T-helper 17 cell (primary cell): ENCODE measurements around the gene INPP5A. TPM values are rescaled to one million over a fixed set of nuclear protein-coding genes. Genes with fewer than 3 reads are reported as not detected.
"Not testable (repeated sequence)": the region's sequence is repeated elsewhere in the genome, so short reads cannot be mapped to it uniquely, and the experiment has no call there.

Source experiments
- ATAC-seq: fragments of 150-1000 bp; cut with Tn5 transposase; 2 replicates; pipeline ENCODE4 v1.10.0; 2021; ENCODE audit warnings: mild to moderate bottlenecking, moderate library complexity
- DNase-seq, 3 donors: peaks; one replicate each; pipeline versions ENCODE4 v3.0.0 to v3.0.0-alpha.2; 2020 to 2021
- H3K9me3 ChIP-seq: one replicate; pipeline ENCODE4 v1.7.0; 2013; ENCODE audit warnings: low read length, mild to moderate bottlenecking; ENCODE audit not compliant: control insufficient read depth, poor library complexity, severe bottlenecking
- H3K27ac Mint-ChIP-seq: one replicate; pipeline ENCODE4 v1.8.0; 2022; ENCODE audit warnings: mild to moderate bottlenecking, moderate library complexity, mixed read lengths
- H3K27me3 Mint-ChIP-seq: one replicate; pipeline ENCODE4 v1.8.0; 2022; ENCODE audit warnings: mixed read lengths
- H3K36me3 Mint-ChIP-seq: one replicate; pipeline ENCODE4 v1.8.0; 2022; ENCODE audit warnings: low read depth, mixed read lengths
- H3K4me1 Mint-ChIP-seq: one replicate; pipeline ENCODE4 v1.8.0; 2022; ENCODE audit warnings: mild to moderate bottlenecking, mixed read lengths
- H3K4me3 Mint-ChIP-seq: one replicate; pipeline ENCODE4 v1.8.0; 2022; ENCODE audit warnings: mild to moderate bottlenecking, moderate library complexity, mixed read lengths
- total RNA-seq, 4 donors: library from RNA in 2 of 4; stranded (reverse) in 2 of 4; gene quantifications; one replicate each; pipeline ENCODE4 v1.2.3 and lab custom pipeline; 2022 to 2026

The INPP5A gene
- total RNA-seq, 2 donors from 2014 or later = 17.6 to 24.7 TPM

DNA sequence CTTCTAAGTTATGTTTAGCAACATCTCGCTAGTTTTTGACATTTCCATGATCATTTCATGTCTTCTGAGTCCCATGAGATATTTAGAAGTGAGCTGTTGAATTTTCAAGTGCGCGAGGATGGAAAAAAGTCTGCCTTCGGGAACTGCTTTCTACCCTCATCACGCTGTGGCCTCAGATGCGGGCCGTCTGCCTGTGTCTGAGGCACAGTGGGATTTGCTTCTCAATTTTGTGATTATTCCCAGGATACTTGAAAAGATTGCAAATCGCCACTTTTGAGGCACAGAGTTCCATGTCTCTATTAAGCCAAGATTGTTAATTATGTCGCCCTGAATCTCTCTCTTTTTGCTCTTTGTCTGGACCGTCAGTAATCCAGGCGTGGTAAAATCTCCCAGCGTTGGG is 279.1 kb downstream of the INPP5A start:
- ATAC-seq (no peak), DNase-seq (no peak)
- H3K27ac Mint-ChIP-seq = no peak overlapping the region
- H3K9me3 ChIP-seq = no peaks in the 10 kb centered on the region
- peaks cover 37% of the 10 kb centered on the region for H3K27me3 Mint-ChIP-seq
- peaks cover 2% of the 10 kb centered on the region for H3K36me3 Mint-ChIP-seq
- no peak overlapping the region for H3K4me3 Mint-ChIP-seq
- H3K4me1 Mint-ChIP-seq = peaks cover 6% of the 10 kb centered on the region

DNA sequence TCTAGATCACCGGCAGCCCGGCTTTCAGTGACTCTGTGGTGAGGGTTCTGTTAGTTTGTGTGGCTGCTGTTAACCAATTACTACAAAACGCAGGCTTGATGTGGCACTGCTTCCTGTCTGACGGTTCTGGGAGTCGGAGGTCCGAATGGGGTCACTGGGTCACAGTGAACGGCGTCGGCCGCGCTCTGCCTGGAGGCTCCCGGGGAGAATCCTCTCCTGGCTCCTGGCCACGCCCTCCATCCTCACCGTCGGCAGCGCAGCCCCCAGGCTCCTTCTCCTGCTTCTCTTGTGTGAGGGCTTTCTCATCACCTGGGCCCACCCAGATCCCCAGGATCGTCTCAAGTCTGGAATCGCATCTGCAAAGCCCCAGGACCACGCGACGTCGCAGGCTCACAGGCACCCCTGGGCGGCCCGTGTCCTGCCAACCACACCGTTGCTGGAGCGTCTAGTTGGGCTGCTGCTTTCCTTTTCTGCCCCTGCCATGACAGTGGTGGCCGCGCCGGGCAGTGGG is 280.2 kb downstream of the INPP5A start:
- ATAC-seq (no peak), DNase-seq (no peak)
- peaks cover 2% of the 10 kb centered on the region for H3K36me3 Mint-ChIP-seq
- no peak overlapping the region for H3K4me3 Mint-ChIP-seq
- no peak overlapping the region for H3K27ac Mint-ChIP-seq
- no peaks in the 10 kb centered on the region for H3K9me3 ChIP-seq
- H3K27me3 Mint-ChIP-seq = peaks cover 37% of the 10 kb centered on the region
- H3K4me1 Mint-ChIP-seq = peaks cover 6% of the 10 kb centered on the region

DNA sequence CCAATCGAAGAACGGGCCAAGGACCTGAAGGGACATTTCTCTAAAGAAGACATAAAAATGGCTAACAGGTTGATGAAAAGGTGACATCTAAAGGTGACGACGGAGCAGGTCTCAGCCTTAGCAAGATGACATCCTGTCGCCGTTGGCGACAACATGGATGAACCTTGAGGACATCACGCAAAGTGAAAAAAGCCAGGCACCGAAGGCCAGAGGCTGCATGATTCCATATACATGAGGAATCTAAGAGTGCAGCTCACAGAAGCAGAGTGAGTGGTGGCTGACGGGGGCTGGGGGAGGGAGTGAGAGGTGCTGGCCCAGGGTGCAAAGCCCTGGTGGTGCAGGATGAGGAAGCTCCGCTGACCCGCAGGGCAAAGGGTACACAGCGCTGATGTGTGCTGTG is 282.5 kb downstream of the INPP5A start:
- H3K27ac Mint-ChIP-seq = no peak overlapping the region
- ATAC-seq = no peak
- no peak for DNase-seq
- no peak overlapping the region for H3K4me3 Mint-ChIP-seq
- H3K9me3 ChIP-seq = no peaks in the 10 kb centered on the region
- peaks cover 2% of the 10 kb centered on the region for H3K36me3 Mint-ChIP-seq
- peaks cover 33% of the 10 kb centered on the region for H3K27me3 Mint-ChIP-seq
- peaks cover 6% of the 10 kb centered on the region for H3K4me1 Mint-ChIP-seq

DNA sequence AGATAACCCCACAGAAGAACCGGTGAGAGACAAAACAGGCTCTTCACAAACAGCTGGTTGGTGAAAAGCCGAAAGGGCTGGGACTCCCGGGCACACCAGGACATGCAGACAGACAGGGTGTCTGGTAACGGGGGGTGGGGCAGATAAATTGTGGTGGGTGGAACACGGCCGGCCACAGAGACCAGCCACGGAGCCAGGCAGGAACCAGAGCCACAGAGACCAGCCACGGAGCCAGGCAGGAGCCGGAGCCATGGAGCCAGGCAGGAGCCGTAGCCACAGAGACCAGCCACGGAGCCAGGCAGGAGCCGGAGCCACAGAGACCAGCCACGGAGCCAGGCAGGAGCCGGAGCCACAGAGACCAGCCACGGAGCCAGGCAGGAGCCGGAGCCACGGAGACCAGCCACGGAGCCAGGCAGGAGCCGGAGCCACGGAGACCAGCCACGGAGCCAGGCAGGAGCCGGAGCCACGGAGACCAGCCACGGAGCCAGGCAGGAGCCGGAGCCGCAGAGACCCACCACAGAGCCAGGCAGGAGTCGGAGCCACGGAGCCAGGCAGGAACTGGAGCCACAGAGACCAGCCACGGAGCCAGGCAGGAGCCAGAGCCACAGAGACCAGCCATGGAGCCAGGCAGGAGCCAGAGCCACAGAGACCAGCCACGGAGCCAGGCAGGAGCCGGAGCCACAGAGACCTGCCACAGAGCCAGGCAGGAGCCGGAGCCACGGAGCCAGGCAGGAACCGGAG is 288.4 kb downstream of the INPP5A start:
- not testable (repeated sequence) for ATAC-seq, H3K4me1 Mint-ChIP-seq, H3K27me3 Mint-ChIP-seq, H3K4me3 Mint-ChIP-seq, DNase-seq, H3K9me3 ChIP-seq, H3K27ac Mint-ChIP-seq, H3K36me3 Mint-ChIP-seq

DNA sequence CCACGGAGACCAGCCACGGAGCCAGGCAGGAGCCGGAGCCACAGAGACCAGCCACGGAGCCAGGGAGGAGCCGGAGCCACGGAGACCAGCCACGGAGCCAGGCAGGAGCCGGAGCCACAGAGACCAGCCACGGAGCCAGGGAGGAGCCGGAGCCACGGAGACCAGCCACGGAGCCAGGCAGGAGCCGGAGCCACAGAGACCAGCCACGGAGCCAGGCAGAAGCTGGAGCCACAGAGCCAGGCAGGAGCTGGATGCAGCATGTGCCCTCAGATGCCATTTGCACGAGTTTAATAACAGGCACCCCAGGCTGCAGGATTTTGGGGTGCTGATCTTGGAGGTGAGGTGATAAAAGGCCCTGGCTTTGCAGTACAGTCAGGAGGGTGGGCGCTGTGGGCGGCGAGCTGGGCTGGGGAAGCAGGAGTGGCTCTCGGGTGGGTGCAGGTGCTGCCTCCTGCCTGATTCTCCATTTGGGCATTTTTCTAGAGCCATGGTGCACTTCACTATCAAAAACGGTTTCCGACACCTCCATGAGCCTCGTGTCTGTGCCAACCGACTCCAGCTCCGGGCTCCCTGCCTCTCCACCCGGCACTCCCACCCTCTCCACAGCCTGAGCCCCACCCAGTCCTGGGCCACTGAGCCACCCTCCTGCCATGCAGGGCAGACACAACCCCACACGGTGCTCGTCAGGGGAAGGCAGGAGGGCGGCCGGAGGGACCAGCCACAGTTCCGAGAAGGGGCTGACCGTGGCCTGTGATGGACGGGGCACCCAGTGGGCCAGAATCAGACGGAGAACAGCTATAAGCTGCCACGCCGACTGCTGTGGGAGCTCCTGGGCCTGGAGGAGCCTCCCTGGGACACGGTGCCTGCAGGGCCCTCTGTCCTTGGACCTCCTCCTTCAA is 289.2 kb downstream of the INPP5A start:
- ATAC-seq = no peak
- H3K9me3 ChIP-seq = no peaks in the 10 kb centered on the region
- no peak for DNase-seq
- H3K4me1 Mint-ChIP-seq = no peaks in the 10 kb centered on the region
- H3K4me3 Mint-ChIP-seq = no peak overlapping the region
- no peaks in the 10 kb centered on the region for H3K36me3 Mint-ChIP-seq
- H3K27ac Mint-ChIP-seq = no peak overlapping the region
- peaks cover 16% of the 10 kb centered on the region for H3K27me3 Mint-ChIP-seq

DNA sequence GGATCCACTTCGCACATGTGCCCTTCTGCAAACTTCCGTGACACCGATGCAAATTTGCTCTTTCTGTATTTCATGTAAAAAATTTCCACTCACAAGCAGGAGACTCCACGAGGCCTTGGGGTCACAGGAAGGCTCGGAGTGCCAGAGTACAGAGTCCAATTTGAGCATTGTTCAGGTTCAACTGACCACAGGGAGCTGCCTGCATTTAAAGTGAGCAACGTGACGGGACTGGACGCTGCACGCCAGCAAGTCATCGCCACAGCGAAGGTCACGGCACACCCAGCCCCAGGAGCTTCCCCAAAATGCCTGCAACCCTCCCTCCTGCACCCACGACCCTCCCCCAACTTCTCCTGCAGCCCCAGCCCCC is 289.8 kb downstream of the INPP5A start:
- no peak overlapping the region for H3K27ac Mint-ChIP-seq
- DNase-seq = no peak
- no peaks in the 10 kb centered on the region for H3K4me1 Mint-ChIP-seq

GRCh38 chr10:132827861-132828539 is 290.4 kb downstream of the INPP5A start:
- peaks cover 19% of the 10 kb centered on the region for H3K27me3 Mint-ChIP-seq
- H3K27ac Mint-ChIP-seq = no peak overlapping the region
- H3K9me3 ChIP-seq = no peaks in the 10 kb centered on the region
- no peak for DNase-seq
- no peaks in the 10 kb centered on the region for H3K4me1 Mint-ChIP-seq
- no peaks in the 10 kb centered on the region for H3K36me3 Mint-ChIP-seq
- no peak for ATAC-seq
- no peak overlapping the region for H3K4me3 Mint-ChIP-seq

More for the DNA sequence above, 289.8 kb downstream of the INPP5A start:
- Mint-ChIP-seq H3K27me3 (peaks cover 19% of the 10 kb centered on the region), H3K36me3 (no peaks in the 10 kb centered on the region), H3K4me3 (no peak overlapping the region)
- H3K9me3 ChIP-seq = no peaks in the 10 kb centered on the region
- ATAC-seq = no peak

DNA sequence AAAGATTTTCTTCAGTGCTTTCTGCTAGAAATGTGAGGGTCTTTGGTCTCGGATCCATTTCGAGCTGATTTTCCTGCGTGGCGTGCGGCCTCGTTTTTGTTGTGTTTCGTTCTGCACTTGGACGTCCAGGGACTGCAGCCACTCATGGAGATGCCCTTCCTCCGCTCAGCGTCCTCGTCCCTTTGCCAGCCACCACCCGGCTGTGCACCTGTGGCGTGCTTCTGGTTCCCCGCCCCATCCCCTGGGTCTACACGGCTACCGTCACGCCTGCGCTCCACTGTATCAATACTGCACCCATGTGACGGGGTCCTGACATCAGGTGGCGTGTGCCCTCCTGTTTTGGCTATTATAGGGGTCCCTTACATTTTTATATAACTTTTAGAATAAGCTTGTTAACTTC is 291.1 kb downstream of the INPP5A start:
- H3K27ac Mint-ChIP-seq = no peak overlapping the region
- no peak for ATAC-seq
- H3K27me3 Mint-ChIP-seq = peaks cover 19% of the 10 kb centered on the region
- no peaks in the 10 kb centered on the region for H3K36me3 Mint-ChIP-seq
- no peaks in the 10 kb centered on the region for H3K4me1 Mint-ChIP-seq
- no peak for DNase-seq
- H3K9me3 ChIP-seq = no peaks in the 10 kb centered on the region
- H3K4me3 Mint-ChIP-seq = no peak overlapping the region

DNA sequence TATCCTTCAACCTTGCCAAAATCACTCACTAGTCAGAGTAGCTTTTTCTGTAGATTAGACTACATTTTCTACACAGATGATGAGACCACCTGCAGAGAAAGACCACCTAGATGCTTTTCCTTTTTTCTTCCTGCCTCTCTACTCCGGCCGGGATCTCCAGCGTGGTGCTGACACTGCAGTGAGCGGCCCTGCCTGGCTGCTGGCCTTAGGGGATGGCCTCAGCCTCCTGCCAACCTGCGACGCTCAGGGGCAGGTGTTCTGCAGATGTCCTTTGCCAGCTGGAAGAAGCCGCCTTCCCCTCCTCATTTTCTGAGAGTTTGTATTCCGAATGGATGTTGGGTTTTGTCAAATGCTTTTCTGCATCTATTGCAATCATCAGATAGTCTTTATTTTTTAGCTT is 291.8 kb downstream of the INPP5A start:
- ATAC-seq (no peak), DNase-seq (no peak)
- Mint-ChIP-seq H3K27me3 (peaks cover 19% of the 10 kb centered on the region), H3K4me3 (no peak overlapping the region), H3K27ac (no peak overlapping the region), H3K4me1 (no peaks in the 10 kb centered on the region), H3K36me3 (no peaks in the 10 kb centered on the region)
- no peaks in the 10 kb centered on the region for H3K9me3 ChIP-seq

GRCh38 chr10:132832186-132832969 is 294.8 kb downstream of the INPP5A start:
- no peak for DNase-seq
- no peaks in the 10 kb centered on the region for H3K36me3 Mint-ChIP-seq
- no peak overlapping the region for H3K27ac Mint-ChIP-seq
- no peaks in the 10 kb centered on the region for H3K9me3 ChIP-seq
- no peak for ATAC-seq
- H3K27me3 Mint-ChIP-seq = peaks cover 19% of the 10 kb centered on the region
- no peaks in the 10 kb centered on the region for H3K4me1 Mint-ChIP-seq
- no peak overlapping the region for H3K4me3 Mint-ChIP-seq
